ENCODE data around the gene GALNT14. TPM values are rescaled to one million over a fixed set of nuclear protein-coding genes. Genes with fewer than 3 reads are reported as not detected.
A peak's percentile ranks its signal among the peaks of the same experiment; 100 is the strongest.
"Not testable (repeated sequence)": the region's sequence is repeated elsewhere in the genome, so short reads cannot be mapped to it uniquely, and the experiment has no call there.

Gene GALNT14
- total RNA-seq = 93.3 and 151 TPM in 2 replicates

GRCh38 chr2:31138037-31138962 is at the start of gene GALNT14:
Gene GALNT14, minus strand, starts transcription at chr2:31138440. Its CDS starts 354 bp downstream, at chr2:31138086.
- DNase-seq (ENCODE audit: low read depth) = peak; percentile 56

GRCh38 chr2:31187166-31187565 is 48.9 kb upstream of the GALNT14 start:
- DNase-seq (ENCODE audit: low read depth) = no peak

- not testable (repeated sequence) for DNase-seq (ENCODE audit: low read depth)
Measured at GRCh38 chr2:31183973-31184372, 45.7 kb upstream of the GALNT14 start.

GRCh38 chr2:31176742-31177141 is 38.5 kb upstream of the GALNT14 start:
- no peak for DNase-seq (ENCODE audit: low read depth)

- no peak for DNase-seq (ENCODE audit: low read depth)
Measured at GRCh38 chr2:31171142-31171541, 32.9 kb upstream of the GALNT14 start.

- peak; percentile 73 for DNase-seq (ENCODE audit: low read depth)
Measured at GRCh38 chr2:31170071-31170698, 31.9 kb upstream of the GALNT14 start.

- peak; percentile 15 for DNase-seq (ENCODE audit: low read depth)
Measured at GRCh38 chr2:31168291-31168690, 30.1 kb upstream of the GALNT14 start.

- no peak for DNase-seq (ENCODE audit: low read depth)
Measured at GRCh38 chr2:31166925-31167324, 28.7 kb upstream of the GALNT14 start.

GRCh38 chr2:31163011-31163539 is 24.8 kb upstream of the GALNT14 start:
- DNase-seq (ENCODE audit: low read depth) = no peak

GRCh38 chr2:31161637-31162036 is 23.4 kb upstream of the GALNT14 start:
- no peak for DNase-seq (ENCODE audit: low read depth)

- no peak for DNase-seq (ENCODE audit: low read depth)
Measured at GRCh38 chr2:31151501-31151900, 13.3 kb upstream of the GALNT14 start.

GRCh38 chr2:31150120-31150670 is 12.0 kb upstream of the GALNT14 start:
- DNase-seq (ENCODE audit: low read depth) = no peak

- no peak for DNase-seq (ENCODE audit: low read depth)
Measured at GRCh38 chr2:31148514-31148913, 10.3 kb upstream of the GALNT14 start.

- no peak for DNase-seq (ENCODE audit: low read depth)
Measured at GRCh38 chr2:31147645-31148044, 9.4 kb upstream of the GALNT14 start.

GRCh38 chr2:31142110-31142509 is 3.9 kb upstream of the GALNT14 start:
- DNase-seq (ENCODE audit: low read depth) = no peak

GRCh38 chr2:31141443-31142085 is 3.3 kb upstream of the GALNT14 start:
- DNase-seq (ENCODE audit: low read depth) = no peak

GRCh38 chr2:31140151-31140550 is 1.9 kb upstream of the GALNT14 start:
- no peak for DNase-seq (ENCODE audit: low read depth)

- DNase-seq (ENCODE audit: low read depth) = no peak
Measured at GRCh38 chr2:31139671-31140070, 1.4 kb upstream of the GALNT14 start.

- DNase-seq (ENCODE audit: low read depth) = no peak
Measured at GRCh38 chr2:31137211-31138036, 816 bp downstream of the GALNT14 start.

- no peak for DNase-seq (ENCODE audit: low read depth)
Measured at GRCh38 chr2:31136732-31137131, 1.5 kb downstream of the GALNT14 start.

- DNase-seq (ENCODE audit: low read depth) = no peak
Measured at GRCh38 chr2:31136000-31136399, 2.2 kb downstream of the GALNT14 start.
